ENCODE data around the gene FAM204A.

DNA sequence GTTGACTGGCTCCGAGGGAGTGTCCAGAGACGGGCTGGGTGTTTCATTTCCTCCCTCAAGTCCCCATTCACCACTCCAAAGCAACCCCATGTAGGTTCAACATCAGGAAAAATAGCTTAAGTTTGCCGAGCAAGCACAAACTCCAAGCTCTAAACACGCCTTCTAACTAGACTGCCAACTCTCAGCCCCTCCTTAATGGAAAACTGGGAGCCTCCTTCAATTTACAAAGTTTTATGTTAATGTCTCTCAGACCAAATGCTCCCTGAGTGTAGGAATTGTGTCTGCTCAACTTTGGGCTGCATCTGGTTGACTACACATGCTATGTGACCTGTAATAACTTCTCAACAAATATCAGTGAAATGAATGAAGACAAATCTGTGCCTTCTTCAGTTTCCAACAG, 87.5 kb downstream of the FAM204A start:
- TF ChIP-seq TAF1 (IDR thresholded peaks at IDR 0.05; ENCODE audit: borderline replicate concordance, low read depth, low read length) (no peak), POLR2A (IDR thresholded peaks at IDR 0.05; ENCODE audit: low read depth, low read length) (no peak), POLR2AphosphoS5 (IDR thresholded peaks at IDR 0.05; ENCODE audit: low read depth, low read length) (no peak)
